Measurements from ENCODE around the gene UBXN10. TPM values are rescaled to one million over a fixed set of nuclear protein-coding genes. Genes with fewer than 3 reads are reported as not detected.

UBXN10 gene
- total and polyA plus RNA-seq, 2 donors: 2.4 to 3.2 TPM

GRCh38 chr1:20147846-20148570 is 37.9 kb upstream of the UBXN10 start:
- H3K36me3 ChIP-seq (ENCODE audit: insufficient read depth): no peaks in the 10 kb centered on the region
- no peaks in the 10 kb centered on the region for H3K4me1 ChIP-seq (ENCODE audit: insufficient read depth)
- H3K4me3 ChIP-seq (ENCODE audit: low read depth, low read length): no peak overlapping the region
- WGBS: 82% methylated on average over 13 of the region's 13 CpGs
- no peak for DNase-seq (ENCODE audit: extremely low spot score)
- H3K27ac ChIP-seq (ENCODE audit: low read depth): no peak overlapping the region

GRCh38 chr1:20148571-20149500 is 37.1 kb upstream of the UBXN10 start:
- WGBS: 84% methylated on average over 13 of the region's 13 CpGs
- DNase-seq (ENCODE audit: extremely low spot score): no peak
- no peak overlapping the region for H3K27ac ChIP-seq (ENCODE audit: low read depth)
- H3K4me1 ChIP-seq (ENCODE audit: insufficient read depth): no peaks in the 10 kb centered on the region
- H3K4me3 ChIP-seq (ENCODE audit: low read depth, low read length): no peak overlapping the region
- H3K36me3 ChIP-seq (ENCODE audit: insufficient read depth): no peaks in the 10 kb centered on the region

- DNase-seq (ENCODE audit: extremely low spot score): no peak
These were observed 36.1 kb upstream of the UBXN10 start for GRCh38 chr1:20149601-20150325.

GRCh38 chr1:20150326-20150705 is 35.6 kb upstream of the UBXN10 start:
- H3K27ac ChIP-seq (ENCODE audit: low read depth): no peak overlapping the region
- WGBS: 91% methylated on average over 8 of the region's 8 CpGs
- no peaks in the 10 kb centered on the region for H3K4me1 ChIP-seq (ENCODE audit: insufficient read depth)
- no peak for DNase-seq (ENCODE audit: extremely low spot score)
- no peaks in the 10 kb centered on the region for H3K36me3 ChIP-seq (ENCODE audit: insufficient read depth)
- H3K4me3 ChIP-seq (ENCODE audit: low read depth, low read length): no peak overlapping the region

More at GRCh38 chr1:20149601-20150325, 36.1 kb upstream of the UBXN10 start:
- no peak overlapping the region for H3K27ac ChIP-seq (ENCODE audit: low read depth)
- WGBS: 85% methylated on average over 27 of the region's 27 CpGs
- no peak overlapping the region for H3K4me3 ChIP-seq (ENCODE audit: low read depth, low read length)
- H3K36me3 ChIP-seq (ENCODE audit: insufficient read depth): no peaks in the 10 kb centered on the region
- H3K4me1 ChIP-seq (ENCODE audit: insufficient read depth): no peaks in the 10 kb centered on the region

- 88% methylated on average over 6 of the region's 6 CpGs for WGBS
- Histone ChIP-seq H3K27ac (ENCODE audit: low read depth) (no peak overlapping the region), H3K4me1 (ENCODE audit: insufficient read depth) (no peaks in the 10 kb centered on the region), H3K4me3 (ENCODE audit: low read depth, low read length) (no peak overlapping the region), H3K36me3 (ENCODE audit: insufficient read depth) (no peaks in the 10 kb centered on the region)
- DNase-seq (ENCODE audit: extremely low spot score): no peak
These were observed 34.9 kb upstream of the UBXN10 start for GRCh38 chr1:20150969-20151368.

GRCh38 chr1:20151906-20152598 is 33.8 kb upstream of the UBXN10 start:
- Histone ChIP-seq H3K4me1 (ENCODE audit: insufficient read depth) (no peaks in the 10 kb centered on the region), H3K27ac (ENCODE audit: low read depth) (no peak overlapping the region), H3K36me3 (ENCODE audit: insufficient read depth) (no peaks in the 10 kb centered on the region), H3K4me3 (ENCODE audit: low read depth, low read length) (no peak overlapping the region)
- 5% methylated on average over 29 of the region's 29 CpGs for WGBS
- peak; percentile 42 for DNase-seq (ENCODE audit: extremely low spot score)

- no peaks in the 10 kb centered on the region for H3K4me1 ChIP-seq (ENCODE audit: insufficient read depth)
- H3K36me3 ChIP-seq (ENCODE audit: insufficient read depth): no peaks in the 10 kb centered on the region
- 61% methylated on average over 7 of the region's 7 CpGs for WGBS
- no peak for DNase-seq (ENCODE audit: extremely low spot score)
- no peak overlapping the region for H3K4me3 ChIP-seq (ENCODE audit: low read depth, low read length)
- H3K27ac ChIP-seq (ENCODE audit: low read depth): no peak overlapping the region
These were observed 33.3 kb upstream of the UBXN10 start for GRCh38 chr1:20152599-20152930.

- WGBS: 58% methylated on average over 6 of the region's 6 CpGs
- no peak overlapping the region for H3K4me3 ChIP-seq (ENCODE audit: low read depth, low read length)
- H3K27ac ChIP-seq (ENCODE audit: low read depth): no peak overlapping the region
- DNase-seq (ENCODE audit: extremely low spot score): no peak
- no peaks in the 10 kb centered on the region for H3K4me1 ChIP-seq (ENCODE audit: insufficient read depth)
- no peaks in the 10 kb centered on the region for H3K36me3 ChIP-seq (ENCODE audit: insufficient read depth)
These were observed 32.9 kb upstream of the UBXN10 start for GRCh38 chr1:20153000-20153418.

- Histone ChIP-seq H3K27ac (ENCODE audit: low read depth) (no peak overlapping the region), H3K4me3 (ENCODE audit: low read depth, low read length) (no peak overlapping the region), H3K36me3 (ENCODE audit: insufficient read depth) (no peaks in the 10 kb centered on the region), H3K4me1 (ENCODE audit: insufficient read depth) (no peaks in the 10 kb centered on the region)
- DNase-seq (ENCODE audit: extremely low spot score): no peak
- 86% methylated on average over 18 of the region's 18 CpGs for WGBS
These were observed 31.5 kb upstream of the UBXN10 start for GRCh38 chr1:20154301-20154831.

- DNase-seq (ENCODE audit: extremely low spot score): no peak
- H3K4me3 ChIP-seq (ENCODE audit: low read depth, low read length): no peak overlapping the region
- H3K27ac ChIP-seq (ENCODE audit: low read depth): no peak overlapping the region
- 89% methylated on average over 7 of the region's 7 CpGs for WGBS
- H3K4me1 ChIP-seq (ENCODE audit: insufficient read depth): no peaks in the 10 kb centered on the region
- H3K36me3 ChIP-seq (ENCODE audit: insufficient read depth): no peaks in the 10 kb centered on the region
These were observed 27.4 kb upstream of the UBXN10 start for GRCh38 chr1:20158358-20159070.

GRCh38 chr1:20160034-20160433 is 25.9 kb upstream of the UBXN10 start:
- no peak overlapping the region for H3K27ac ChIP-seq (ENCODE audit: low read depth)
- H3K36me3 ChIP-seq (ENCODE audit: insufficient read depth): no peaks in the 10 kb centered on the region
- H3K4me3 ChIP-seq (ENCODE audit: low read depth, low read length): no peak overlapping the region
- whole genome bisulfite sequencing: 88% methylated on average over 1 of the region's 1 CpG
- H3K4me1 ChIP-seq (ENCODE audit: insufficient read depth): no peaks in the 10 kb centered on the region
- no peak for DNase-seq (ENCODE audit: extremely low spot score)

- DNase-seq (ENCODE audit: extremely low spot score): no peak
- Histone ChIP-seq H3K4me3 (ENCODE audit: low read depth, low read length) (no peak overlapping the region), H3K27ac (ENCODE audit: low read depth) (no peak overlapping the region), H3K4me1 (ENCODE audit: insufficient read depth) (no peaks in the 10 kb centered on the region), H3K36me3 (ENCODE audit: insufficient read depth) (no peaks in the 10 kb centered on the region)
- 48% methylated on average over 15 of the region's 15 CpGs for WGBS
These were observed 21.1 kb upstream of the UBXN10 start for GRCh38 chr1:20164694-20165202.

Data from urinary bladder (tissue), 4 donors.